Measurements from ENCODE around the gene BEND2.
"Not testable (repeated sequence)": the region's sequence is repeated elsewhere in the genome, so short reads cannot be mapped to it uniquely, and the experiment has no call there.

The BEND2 gene

DNA sequence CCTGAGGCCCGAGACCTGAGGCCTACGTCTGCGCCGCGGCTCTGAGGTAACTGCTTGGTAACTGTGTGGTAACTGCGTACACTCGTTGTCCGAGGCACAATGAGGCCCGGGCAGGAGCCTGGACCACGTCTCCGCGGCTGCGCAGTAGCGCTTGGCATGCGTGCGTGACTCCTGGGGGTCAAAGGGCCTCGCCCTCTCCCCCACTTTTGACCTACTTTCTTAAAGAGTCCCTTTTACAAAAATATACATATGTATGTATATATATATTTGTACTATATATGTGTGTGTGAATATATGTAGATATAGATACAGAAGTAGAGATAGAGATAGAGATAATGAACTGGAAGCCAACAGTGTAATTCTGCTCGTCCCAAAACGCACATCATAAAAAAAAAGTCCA, at the start of gene BEND2:
Gene BEND2 (minus strand): TSS at position 101 of the 400 bp plus-strand sequence. CDS start 136 bp downstream, outside the sequence.
- Histone ChIP-seq H3K27me3 (ENCODE audit: insufficient read depth, poor library complexity, severe bottlenecking) (no peaks in the 10 kb centered on the region), H3K27ac (ENCODE audit: poor library complexity, severe bottlenecking) (no peak within 1 kb of the TSS), H3K4me3 (ENCODE audit: severe bottlenecking) (no peak within 1 kb of the TSS), H3K9me3 (ENCODE audit: severe bottlenecking) (no peaks in the 10 kb centered on the region), H3K4me1 (ENCODE audit: insufficient read depth, poor library complexity, severe bottlenecking) (no peaks in the 10 kb centered on the region), H3K36me3 (ENCODE audit: low read depth) (no peaks in the 10 kb centered on the region)
- ATAC-seq (ENCODE audit: low read depth) (no peak), DNase-seq (ENCODE audit: low spot score) (no peak)
- TF ChIP-seq, protein P1, sequence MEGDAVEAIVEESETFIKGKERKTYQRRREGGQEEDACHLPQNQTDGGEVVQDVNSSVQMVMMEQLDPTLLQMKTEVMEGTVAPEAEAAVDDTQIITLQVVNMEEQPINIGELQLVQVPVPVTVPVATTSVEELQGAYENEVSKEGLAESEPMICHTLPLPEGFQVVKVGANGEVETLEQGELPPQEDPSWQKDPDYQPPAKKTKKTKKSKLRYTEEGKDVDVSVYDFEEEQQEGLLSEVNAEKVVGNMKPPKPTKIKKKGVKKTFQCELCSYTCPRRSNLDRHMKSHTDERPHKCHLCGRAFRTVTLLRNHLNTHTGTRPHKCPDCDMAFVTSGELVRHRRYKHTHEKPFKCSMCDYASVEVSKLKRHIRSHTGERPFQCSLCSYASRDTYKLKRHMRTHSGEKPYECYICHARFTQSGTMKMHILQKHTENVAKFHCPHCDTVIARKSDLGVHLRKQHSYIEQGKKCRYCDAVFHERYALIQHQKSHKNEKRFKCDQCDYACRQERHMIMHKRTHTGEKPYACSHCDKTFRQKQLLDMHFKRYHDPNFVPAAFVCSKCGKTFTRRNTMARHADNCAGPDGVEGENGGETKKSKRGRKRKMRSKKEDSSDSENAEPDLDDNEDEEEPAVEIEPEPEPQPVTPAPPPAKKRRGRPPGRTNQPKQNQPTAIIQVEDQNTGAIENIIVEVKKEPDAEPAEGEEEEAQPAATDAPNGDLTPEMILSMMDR (IDR thresholded peaks at IDR 0.05; ENCODE audit: poor library complexity, severe bottlenecking) = no peak

DNA sequence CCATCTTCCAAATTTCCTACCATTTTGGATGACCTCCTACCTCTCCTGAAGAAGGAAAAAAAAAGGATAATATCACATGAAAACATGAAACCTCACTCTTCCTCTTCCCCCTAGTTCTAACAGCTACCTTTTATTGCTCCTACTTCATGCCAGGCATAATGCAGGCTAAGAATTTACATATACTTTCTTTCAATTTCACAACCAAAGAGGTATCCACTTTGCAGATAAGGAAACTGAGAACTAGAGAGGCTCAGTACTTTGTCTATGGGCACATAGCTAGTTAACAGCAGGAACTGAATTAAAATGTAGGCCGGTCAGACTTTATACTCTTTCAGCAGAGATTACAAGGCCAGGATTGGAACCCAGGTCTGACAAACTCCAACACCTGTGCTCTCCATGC, 34.4 kb upstream of the BEND2 start:
- Histone ChIP-seq H3K4me3 (ENCODE audit: severe bottlenecking) (no peak overlapping the region), H3K36me3 (ENCODE audit: low read depth) (no peaks in the 10 kb centered on the region), H3K27me3 (ENCODE audit: insufficient read depth, poor library complexity, severe bottlenecking) (no peaks in the 10 kb centered on the region), H3K4me1 (ENCODE audit: insufficient read depth, poor library complexity, severe bottlenecking) (no peaks in the 10 kb centered on the region), H3K9me3 (ENCODE audit: severe bottlenecking) (no peaks in the 10 kb centered on the region), H3K27ac (ENCODE audit: poor library complexity, severe bottlenecking) (no peak overlapping the region)
- ATAC-seq (ENCODE audit: low read depth) (no peak), DNase-seq (ENCODE audit: low spot score) (no peak)
- TF ChIP-seq, protein P1 (IDR thresholded peaks at IDR 0.05; ENCODE audit: poor library complexity, severe bottlenecking) = no peak

DNA sequence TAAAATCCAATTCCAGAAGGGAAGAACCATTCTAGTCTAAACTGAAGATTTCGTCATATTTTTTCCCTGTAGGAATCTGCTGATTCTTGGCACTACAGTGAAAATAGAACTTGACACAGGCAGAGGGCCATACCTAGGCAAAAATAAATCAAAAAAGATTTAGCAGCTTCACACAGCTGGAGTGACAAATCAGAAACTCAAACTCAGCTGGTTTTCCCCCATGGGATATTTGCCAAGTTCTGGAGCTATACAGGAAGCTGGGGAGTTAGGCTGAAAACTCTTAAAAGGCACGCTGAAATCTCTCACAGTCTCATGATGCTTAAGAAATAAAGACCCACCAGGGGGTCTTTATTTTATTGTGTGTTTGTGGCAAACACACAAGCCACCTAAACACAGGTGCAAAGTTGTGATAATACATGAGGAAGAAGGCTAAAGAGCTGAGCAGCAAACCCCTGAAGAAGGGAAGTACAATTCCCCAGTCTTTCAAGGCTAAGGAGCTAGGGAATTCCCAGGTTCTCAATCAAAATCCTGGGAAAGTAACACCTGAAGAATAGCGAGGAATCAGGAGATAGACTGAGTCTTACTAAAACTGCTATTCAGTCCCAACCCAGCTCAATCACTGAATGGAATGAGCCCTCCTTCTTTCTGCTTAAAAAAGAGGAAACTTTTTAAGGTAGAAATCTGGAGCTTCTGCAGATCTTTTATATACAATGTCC, 32.1 kb upstream of the BEND2 start:
- no peak overlapping the region for H3K27ac ChIP-seq (ENCODE audit: poor library complexity, severe bottlenecking)
- no peaks in the 10 kb centered on the region for H3K9me3 ChIP-seq (ENCODE audit: severe bottlenecking)

GRCh38 chrX:18229646-18230045, 9.0 kb upstream of the BEND2 start:
- H3K4me1 ChIP-seq (ENCODE audit: insufficient read depth, poor library complexity, severe bottlenecking); DNase-seq (ENCODE audit: low spot score); ATAC-seq (ENCODE audit: low read depth); H3K4me3 ChIP-seq (ENCODE audit: severe bottlenecking); H3K27ac ChIP-seq (ENCODE audit: poor library complexity, severe bottlenecking); H3K9me3 ChIP-seq (ENCODE audit: severe bottlenecking); H3K36me3 ChIP-seq (ENCODE audit: low read depth); H3K27me3 ChIP-seq (ENCODE audit: insufficient read depth, poor library complexity, severe bottlenecking): not testable (repeated sequence)

More for the DNA sequence above, 32.1 kb upstream of the BEND2 start:
- TF ChIP-seq, protein P1 (IDR thresholded peaks at IDR 0.05; ENCODE audit: poor library complexity, severe bottlenecking) = no peak
- no peaks in the 10 kb centered on the region for H3K36me3 ChIP-seq (ENCODE audit: low read depth)
- no peaks in the 10 kb centered on the region for H3K27me3 ChIP-seq (ENCODE audit: insufficient read depth, poor library complexity, severe bottlenecking)
- H3K4me1 ChIP-seq (ENCODE audit: insufficient read depth, poor library complexity, severe bottlenecking) = no peaks in the 10 kb centered on the region
- no peak for ATAC-seq (ENCODE audit: low read depth)
- H3K4me3 ChIP-seq (ENCODE audit: severe bottlenecking) = no peak overlapping the region
- no peak for DNase-seq (ENCODE audit: low spot score)

GRCh38 chrX:18228069-18228468, 7.4 kb upstream of the BEND2 start:
- Histone ChIP-seq H3K4me3 (ENCODE audit: severe bottlenecking) (no peak overlapping the region), H3K9me3 (ENCODE audit: severe bottlenecking) (no peaks in the 10 kb centered on the region), H3K27me3 (ENCODE audit: insufficient read depth, poor library complexity, severe bottlenecking) (no peaks in the 10 kb centered on the region), H3K4me1 (ENCODE audit: insufficient read depth, poor library complexity, severe bottlenecking) (no peaks in the 10 kb centered on the region), H3K27ac (ENCODE audit: poor library complexity, severe bottlenecking) (no peak overlapping the region), H3K36me3 (ENCODE audit: low read depth) (no peaks in the 10 kb centered on the region)
- ATAC-seq (ENCODE audit: low read depth) (no peak), DNase-seq (ENCODE audit: low spot score) (no peak)
- TF ChIP-seq, protein P1 (IDR thresholded peaks at IDR 0.05; ENCODE audit: poor library complexity, severe bottlenecking) = no peak
